Measurements from ENCODE around the gene NEURL3. TPM values are rescaled to one million over a fixed set of nuclear protein-coding genes. Genes with fewer than 3 reads are reported as not detected.
"Not testable (repeated sequence)": the region's sequence is repeated elsewhere in the genome, so short reads cannot be mapped to it uniquely, and the experiment has no call there.

Gene NEURL3
- total RNA-seq: 9.0 and 31.1 TPM in 2 replicates

DNA sequence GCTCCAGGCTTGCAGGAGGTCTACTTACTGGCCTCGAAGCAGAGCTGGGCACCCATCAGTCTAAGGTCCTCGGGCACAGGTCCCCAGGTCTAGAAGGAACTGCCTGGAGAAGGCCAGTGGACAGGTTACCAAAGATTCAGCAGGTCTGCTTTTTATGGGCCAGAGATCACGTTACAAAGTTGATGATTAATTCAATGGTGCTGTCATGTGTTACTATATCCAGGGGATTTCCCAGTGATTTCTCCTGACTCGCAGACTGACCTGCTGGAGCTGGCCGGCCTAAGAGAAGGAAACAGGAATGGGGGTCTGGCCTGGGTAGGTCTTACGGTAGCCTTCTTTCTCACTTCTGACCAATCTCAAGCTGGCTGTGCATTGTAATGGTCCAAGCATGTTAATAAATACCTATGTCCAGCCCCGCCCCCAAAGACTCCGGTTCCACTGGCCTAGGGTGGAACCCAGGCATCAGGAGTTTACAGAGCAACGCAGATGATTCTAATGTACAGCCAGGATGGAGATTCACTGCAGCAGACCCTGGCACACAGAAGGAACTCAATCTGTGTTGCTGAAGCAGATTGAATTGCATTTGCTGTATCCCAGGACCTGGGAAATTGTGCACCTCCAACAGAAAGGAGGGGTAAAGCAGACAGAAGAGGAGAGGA, at the start of gene NEURL3:
Gene NEURL3, minus strand, starts transcription at position 127 of the 659 bp plus-strand sequence. Its CDS starts 71 bp downstream, at position 56.
- peak; percentile 97 for DNase-seq (ENCODE audit: low read depth)

GRCh38 chr2:96554293-96555145, 49.4 kb upstream of the NEURL3 start:
- DNase-seq (ENCODE audit: low read depth): peak; percentile 28

- DNase-seq (ENCODE audit: low read depth): not testable (repeated sequence)
These were observed 48.8 kb upstream of the NEURL3 start for GRCh38 chr2:96553957-96554292.

DNA sequence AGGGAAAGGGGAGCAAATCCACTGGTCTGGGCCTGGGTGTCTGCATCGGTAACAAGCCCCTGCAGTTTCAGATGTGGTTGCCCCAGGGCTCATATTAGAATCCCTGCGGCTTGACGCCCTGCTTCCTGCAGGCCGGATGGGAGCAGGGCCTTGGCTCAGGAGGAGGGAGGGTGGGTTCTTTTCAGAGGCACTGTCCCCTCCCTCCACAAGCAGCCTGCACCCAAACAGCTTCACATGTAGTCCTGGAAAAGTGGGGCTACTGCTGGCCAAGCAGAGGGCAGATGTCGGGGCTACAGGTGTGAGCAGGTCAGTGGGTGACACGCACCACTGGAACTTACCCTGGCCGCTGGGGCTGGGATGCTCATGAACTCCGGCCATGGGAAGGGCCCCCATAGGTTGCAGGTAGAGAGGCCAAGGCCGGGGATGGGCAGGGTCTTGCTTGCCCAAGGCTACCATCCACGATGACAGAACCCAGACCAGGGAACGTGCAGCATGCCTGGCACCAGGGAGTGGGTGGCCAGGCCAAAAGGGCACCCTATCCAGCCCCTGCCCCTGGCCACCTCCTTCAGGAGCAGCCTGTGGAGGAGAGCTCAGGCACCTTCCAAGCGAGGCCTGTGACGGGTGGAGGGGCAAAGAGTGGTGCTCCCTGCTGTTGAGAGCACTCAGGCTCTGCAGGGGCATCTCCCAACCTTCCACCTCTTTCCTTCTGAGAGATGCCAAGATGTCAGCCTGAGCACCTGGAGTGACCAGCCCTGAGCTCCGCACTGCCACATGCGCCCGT, 48.2 kb upstream of the NEURL3 start:
- no peak for DNase-seq (ENCODE audit: low read depth)

DNA sequence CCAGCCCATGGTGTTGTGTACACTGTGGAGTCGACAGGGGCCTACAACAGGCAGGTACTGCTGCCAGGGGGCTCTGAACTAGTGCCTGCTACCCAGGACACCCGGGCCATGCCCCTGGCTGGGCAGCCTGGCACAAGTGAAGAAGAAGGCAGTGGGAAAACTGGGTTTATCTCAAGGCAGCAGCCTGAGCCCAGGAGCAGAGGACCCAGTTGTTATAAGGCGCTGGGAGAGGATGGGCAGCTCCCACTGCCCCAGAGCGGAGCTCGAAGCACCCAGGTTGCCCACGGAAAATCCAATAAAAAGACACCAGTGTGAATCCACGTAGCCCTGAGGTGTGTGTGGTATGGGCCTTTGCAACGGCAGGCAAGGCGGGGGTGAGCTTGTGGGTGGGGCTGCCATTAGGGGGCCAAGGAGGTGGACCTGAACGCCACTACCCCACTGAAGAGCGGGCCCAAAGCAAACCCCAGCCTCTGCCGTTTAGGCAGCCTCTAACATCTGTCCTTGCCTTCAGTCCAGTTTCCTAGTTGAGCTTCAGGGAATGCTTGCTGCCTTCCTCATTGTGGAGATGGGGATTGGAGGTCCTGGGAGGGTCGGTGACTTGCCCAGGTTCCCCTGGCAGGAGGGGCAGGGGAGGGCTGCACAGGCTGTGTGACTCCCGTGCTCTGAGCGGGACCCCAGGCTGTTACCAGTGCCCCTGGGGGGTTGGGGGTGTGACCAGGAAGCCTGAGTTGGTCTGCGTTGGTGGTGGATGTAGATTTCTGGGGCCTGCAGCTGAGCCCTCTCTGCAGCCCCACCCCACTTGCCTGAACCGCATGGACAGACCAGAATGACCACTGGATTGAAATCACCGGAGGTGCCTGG, 47.4 kb upstream of the NEURL3 start:
- DNase-seq (ENCODE audit: low read depth): no peak

- no peak for DNase-seq (ENCODE audit: low read depth)
These were observed 46.6 kb upstream of the NEURL3 start for GRCh38 chr2:96551605-96552314.

DNA sequence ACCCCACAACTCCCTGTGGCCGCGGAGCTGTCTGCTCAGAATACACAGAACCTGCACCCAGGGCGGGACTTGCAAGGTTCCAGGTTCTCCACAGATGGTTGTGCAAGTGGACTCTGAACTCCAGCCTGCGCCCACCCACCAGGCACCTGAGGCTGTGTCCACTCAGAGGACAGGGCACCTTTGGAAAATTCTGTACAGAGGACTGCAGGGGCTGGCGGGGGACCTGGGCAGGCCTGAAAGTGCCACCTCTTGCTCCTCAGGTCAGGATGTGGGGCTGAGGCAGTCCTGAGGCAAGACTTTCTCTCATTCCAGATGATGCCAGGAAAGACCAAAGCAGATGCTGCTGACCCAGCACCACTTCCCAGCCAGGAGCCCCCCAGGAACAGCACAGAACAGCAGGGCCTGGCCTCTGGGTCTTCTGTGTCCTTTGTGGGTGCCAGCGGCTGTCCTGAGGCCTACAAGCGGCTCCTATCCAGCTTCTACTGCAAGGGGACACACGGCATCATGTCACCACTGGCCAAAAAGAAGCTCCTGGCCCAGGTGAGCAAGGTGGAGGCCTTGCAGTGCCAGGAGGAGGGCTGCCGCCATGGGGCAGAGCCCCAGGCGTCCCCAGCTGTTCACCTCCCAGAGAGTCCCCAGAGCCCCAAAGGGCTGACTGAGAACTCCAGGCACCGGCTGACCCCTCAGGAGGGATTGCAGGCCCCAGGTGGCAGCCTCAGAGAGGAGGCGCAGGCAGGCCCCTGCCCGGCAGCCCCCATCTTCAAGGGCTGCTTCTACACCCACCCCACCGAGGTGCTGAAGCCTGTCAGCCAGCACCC, 45.8 kb upstream of the NEURL3 start:
- no peak for DNase-seq (ENCODE audit: low read depth)

DNA sequence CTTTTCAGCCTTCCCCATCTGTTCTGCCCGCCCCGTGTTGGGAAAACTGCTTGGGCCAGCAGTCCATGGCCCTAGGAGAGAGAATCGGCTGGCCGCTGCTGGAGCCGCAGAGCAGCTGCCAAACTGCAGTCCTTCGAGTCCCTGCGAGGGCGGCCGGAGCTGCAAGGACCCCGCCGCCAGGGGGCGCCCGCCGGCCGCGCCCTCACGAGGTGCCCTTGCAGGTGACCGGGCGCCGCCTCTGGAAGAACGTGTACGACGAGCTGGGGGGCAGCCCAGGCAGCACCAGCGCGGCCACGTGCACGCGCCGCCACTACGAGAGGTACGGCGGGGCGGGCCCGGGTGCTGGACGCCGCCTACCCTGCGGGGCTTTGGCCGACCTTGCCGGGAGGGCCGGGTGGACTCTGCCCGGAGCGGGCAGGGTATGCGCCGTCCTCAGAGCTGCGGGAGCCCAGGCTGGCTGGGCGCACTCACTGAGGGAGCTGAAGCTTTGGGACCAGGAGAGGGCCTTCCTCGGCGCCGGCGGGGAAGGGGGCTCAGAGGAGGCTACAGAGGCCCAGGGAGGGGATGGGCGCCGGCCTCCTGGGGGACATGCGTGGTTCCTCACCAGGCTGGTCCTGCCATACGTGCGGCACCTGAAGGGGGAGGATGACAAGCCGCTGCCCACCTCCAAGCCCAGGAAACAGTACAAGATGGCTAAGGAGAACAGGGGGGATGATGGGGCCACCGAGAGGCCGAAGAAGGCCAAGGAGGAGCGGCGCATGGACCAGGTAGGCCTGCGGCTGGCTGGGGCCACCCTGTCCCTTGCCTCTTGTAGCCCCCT, 45.0 kb upstream of the NEURL3 start:
- no peak for DNase-seq (ENCODE audit: low read depth)

DNA sequence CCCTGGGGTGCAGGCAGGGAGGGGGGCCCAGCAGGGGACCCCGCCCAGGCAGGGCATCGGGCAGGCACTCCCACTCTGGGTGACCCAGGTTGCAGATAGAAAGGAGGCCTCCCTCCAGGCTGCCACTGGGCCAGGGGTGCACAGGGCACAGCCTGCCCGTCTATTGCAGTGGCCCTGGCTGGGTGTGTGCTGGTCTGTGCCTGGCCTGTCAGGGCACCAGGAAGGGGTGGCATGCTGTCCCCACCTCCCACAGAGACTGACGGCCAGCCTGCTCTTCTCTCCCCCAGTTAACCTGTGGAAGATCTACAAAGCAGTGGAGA, 44.3 kb upstream of the NEURL3 start:
- DNase-seq (ENCODE audit: low read depth): no peak

GRCh38 chr2:96548558-96549465, 43.7 kb upstream of the NEURL3 start:
- no peak for DNase-seq (ENCODE audit: low read depth)

- no peak for DNase-seq (ENCODE audit: low read depth)
These were observed 42.6 kb upstream of the NEURL3 start for GRCh38 chr2:96547731-96548171.

DNA sequence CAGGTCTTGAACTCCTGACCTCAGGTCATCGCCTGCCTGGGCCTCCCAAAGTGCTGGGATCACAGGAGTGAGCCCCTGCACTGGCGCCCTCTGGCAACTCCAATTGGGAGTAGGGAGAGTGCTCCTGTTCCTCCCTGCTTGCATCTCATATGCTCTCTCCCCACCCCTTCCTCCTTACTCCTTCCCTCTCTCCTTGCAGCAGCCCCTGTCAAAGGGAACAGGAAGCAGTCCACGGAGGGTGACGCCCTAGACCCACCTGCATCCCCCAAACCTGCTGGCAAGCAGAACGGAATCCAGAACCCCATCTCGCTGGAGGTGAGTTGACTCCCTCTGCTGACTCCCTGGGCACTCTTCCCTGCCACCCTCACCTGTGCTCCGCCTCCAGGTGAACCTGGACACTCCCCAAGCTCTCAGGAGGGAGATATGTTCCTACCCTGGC, 42.1 kb upstream of the NEURL3 start:
- no peak for DNase-seq (ENCODE audit: low read depth)

DNA sequence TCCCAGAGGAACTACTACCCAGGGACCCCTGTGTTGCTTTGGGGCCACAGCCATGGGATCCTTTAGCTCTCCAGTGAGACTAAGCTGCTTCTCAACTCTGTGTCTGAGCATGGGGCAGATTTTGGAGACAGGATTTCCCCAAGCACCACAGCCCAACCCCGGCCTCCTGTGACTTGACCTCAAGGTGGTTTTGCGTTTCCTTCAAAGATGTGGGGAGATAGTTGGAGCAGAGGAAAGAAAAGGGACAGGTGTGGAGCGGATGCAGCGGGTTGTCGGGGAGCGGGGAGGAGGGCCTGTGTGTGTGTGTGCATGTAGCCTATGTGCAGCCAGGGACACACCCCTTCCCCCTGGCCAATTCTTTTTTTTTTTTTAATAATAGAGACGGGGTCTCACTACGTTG, 41.6 kb upstream of the NEURL3 start:
- no peak for DNase-seq (ENCODE audit: low read depth)

- DNase-seq (ENCODE audit: low read depth): no peak
These were observed 41.2 kb upstream of the NEURL3 start for GRCh38 chr2:96546321-96546720.

GRCh38 chr2:96542357-96542977, 37.3 kb upstream of the NEURL3 start:
- no peak for DNase-seq (ENCODE audit: low read depth)

DNA sequence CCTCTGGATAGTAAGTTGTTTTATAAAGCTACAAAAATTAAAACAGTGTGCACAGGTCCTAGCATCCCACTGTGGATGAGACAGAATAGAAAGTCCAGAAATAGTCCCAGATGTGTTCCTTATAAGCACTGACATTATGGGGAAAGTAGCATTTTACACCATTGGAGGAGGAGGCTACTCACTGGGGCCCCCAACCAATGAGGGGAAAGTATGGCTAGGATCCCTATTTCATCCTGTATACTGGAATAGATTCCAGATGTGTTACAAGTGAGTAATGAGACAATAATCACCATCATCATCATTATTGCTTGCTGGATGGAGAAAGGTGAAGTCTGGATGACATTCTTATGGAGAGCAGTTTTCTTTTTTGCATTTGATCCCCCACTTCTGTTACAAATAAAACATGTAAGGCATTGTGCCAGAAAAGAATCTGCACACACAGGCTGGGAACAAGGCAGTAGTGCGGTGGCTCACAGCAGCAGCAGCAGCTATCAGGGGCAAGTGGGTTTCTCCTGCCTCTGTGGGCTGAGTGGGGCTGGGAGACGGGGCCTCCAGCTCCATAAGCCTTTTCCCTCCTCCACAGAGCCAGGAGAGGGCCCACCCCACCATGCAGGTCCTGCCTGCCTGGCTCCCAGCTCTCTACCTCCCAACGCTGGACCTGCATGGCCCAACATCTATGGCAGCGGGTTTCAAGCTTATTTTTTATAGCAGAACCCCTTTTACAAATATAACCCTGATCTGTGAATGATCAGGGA, 36.4 kb upstream of the NEURL3 start:
- DNase-seq (ENCODE audit: low read depth): no peak

DNA sequence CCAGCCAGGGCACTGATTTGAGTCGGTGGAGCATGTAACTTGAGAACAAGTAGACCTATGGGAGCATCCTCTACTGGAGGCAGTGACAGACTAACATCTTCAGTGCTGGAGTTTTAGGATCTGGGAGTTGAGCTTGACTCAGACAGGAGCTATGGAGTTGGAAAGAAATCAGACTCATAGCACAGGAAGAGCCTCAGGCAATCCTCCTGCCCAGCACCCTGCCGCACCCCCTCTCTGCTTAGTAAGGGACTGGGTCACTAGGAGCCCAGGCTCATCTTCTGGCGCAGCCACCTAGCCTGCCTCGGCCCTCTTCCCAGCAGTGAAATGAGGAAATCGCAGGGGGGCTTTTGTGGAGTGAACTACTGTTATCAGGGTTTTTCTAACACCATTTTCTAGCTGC, 35.0 kb upstream of the NEURL3 start:
- peak; percentile 35 for DNase-seq (ENCODE audit: low read depth)

Measured in renal cortical epithelial cell (primary cell).